HepG2 (cell line): ENCODE measurements around the gene C5orf24. TPM values are rescaled to one million over a fixed set of nuclear protein-coding genes. Genes with fewer than 3 reads are reported as not detected.
A peak's percentile ranks its signal among the peaks of the same experiment; 100 is the strongest.

ENCODE experiments used
- NFE2 ChIP-seq: sonication (generic); formaldehyde crosslinking; IDR thresholded peaks from 2 replicates; pipeline ENCODE4 v1.4.0; 2020; ENCODE audit warnings: missing genetic modification reagents
- RBM39 ChIP-seq: fragments of 200-400 bp; formaldehyde crosslinking; IDR thresholded peaks from one replicate; pipeline ENCODE4 v1.6.1; 2018; ENCODE audit warnings: antibody characterized with exemption, mild to moderate bottlenecking, low read depth, low read length; ENCODE audit not compliant: poor library complexity, severe bottlenecking
- TFE3 ChIP-seq: IDR thresholded peaks from 2 replicates; pipeline ENCODE4 v1.6.1; 2016
- ZBTB40 ChIP-seq, 2 experiments: fragments of 450-650 bp in 1 of 2; sonication (generic) in 1 of 2; formaldehyde crosslinking in 1 of 2; IDR thresholded peaks; 2 replicates each; pipeline versions ENCODE4 v1.6.1 to v1.8.0; 2016 to 2022; ENCODE audit warnings: antibody characterized with exemption in 1 of 2, mild to moderate bottlenecking in 1 of 2, missing genetic modification reagents in 1 of 2
- ZNF12 ChIP-seq: sonication (generic); formaldehyde crosslinking; IDR thresholded peaks from 2 replicates; pipeline ENCODE4 v1.5.0; 2020; ENCODE audit warnings: missing genetic modification reagents
- ZNF781 ChIP-seq: sonication (generic); formaldehyde crosslinking; IDR thresholded peaks from 2 replicates; pipeline ENCODE4 v1.5.1; 2020; ENCODE audit warnings: borderline replicate concordance, mild to moderate bottlenecking, missing genetic modification reagents; ENCODE audit errors: not compliant biosample characterization
- polyA plus RNA-seq, 8 experiments: library from polyadenylated mRNA; depleted of rRNA in 3 of 8; stranded (reverse) in 7 of 8; unstranded in 1 of 8; fragments of >200 nt; fragmentation: Illumina TruSeq in 4 of 8; extraction: Trizol in 4 of 8; gene quantifications; 2 replicates each; pipeline versions ENCODE4 v1.2.1 to v1.2.3, GENCODE V29; 2011 to 2016; ENCODE audit warnings: low read depth in 4 of 8, missing spikeins in 1 of 8, mixed read lengths in 1 of 8; ENCODE audit not compliant: insufficient read depth in 1 of 8
- total RNA-seq, 5 experiments: library from RNA; depleted of rRNA; stranded (reverse); fragments of >200 nt; fragmentation: Illumina TruSeq; extraction: Trizol; gene quantifications; 2 replicates each; pipeline ENCODE4 v1.2.3, GENCODE V29; 2016; ENCODE audit warnings: low read depth in 1 of 5
- TF ChIP-seq, protein P1 (sequence below): sonication (generic); formaldehyde crosslinking; IDR thresholded peaks from one replicate; pipeline ENCODE4 v1.5.1; 2020; ENCODE audit warnings: mild to moderate bottlenecking, missing genetic modification reagents; ENCODE audit errors: not compliant biosample characterization

The C5orf24 gene
- total and polyA plus RNA-seq, 2 of the 13 experiments (the other 11 are each of a cell fraction or from before 2014, with no cell fraction given), result 34.6 to 41.5 TPM

GRCh38 chr5:134873987-134874830, 28.4 kb downstream of the C5orf24 start, which contains the start of gene TXNDC15 (continued):
- TF ChIP-seq, protein P1, sequence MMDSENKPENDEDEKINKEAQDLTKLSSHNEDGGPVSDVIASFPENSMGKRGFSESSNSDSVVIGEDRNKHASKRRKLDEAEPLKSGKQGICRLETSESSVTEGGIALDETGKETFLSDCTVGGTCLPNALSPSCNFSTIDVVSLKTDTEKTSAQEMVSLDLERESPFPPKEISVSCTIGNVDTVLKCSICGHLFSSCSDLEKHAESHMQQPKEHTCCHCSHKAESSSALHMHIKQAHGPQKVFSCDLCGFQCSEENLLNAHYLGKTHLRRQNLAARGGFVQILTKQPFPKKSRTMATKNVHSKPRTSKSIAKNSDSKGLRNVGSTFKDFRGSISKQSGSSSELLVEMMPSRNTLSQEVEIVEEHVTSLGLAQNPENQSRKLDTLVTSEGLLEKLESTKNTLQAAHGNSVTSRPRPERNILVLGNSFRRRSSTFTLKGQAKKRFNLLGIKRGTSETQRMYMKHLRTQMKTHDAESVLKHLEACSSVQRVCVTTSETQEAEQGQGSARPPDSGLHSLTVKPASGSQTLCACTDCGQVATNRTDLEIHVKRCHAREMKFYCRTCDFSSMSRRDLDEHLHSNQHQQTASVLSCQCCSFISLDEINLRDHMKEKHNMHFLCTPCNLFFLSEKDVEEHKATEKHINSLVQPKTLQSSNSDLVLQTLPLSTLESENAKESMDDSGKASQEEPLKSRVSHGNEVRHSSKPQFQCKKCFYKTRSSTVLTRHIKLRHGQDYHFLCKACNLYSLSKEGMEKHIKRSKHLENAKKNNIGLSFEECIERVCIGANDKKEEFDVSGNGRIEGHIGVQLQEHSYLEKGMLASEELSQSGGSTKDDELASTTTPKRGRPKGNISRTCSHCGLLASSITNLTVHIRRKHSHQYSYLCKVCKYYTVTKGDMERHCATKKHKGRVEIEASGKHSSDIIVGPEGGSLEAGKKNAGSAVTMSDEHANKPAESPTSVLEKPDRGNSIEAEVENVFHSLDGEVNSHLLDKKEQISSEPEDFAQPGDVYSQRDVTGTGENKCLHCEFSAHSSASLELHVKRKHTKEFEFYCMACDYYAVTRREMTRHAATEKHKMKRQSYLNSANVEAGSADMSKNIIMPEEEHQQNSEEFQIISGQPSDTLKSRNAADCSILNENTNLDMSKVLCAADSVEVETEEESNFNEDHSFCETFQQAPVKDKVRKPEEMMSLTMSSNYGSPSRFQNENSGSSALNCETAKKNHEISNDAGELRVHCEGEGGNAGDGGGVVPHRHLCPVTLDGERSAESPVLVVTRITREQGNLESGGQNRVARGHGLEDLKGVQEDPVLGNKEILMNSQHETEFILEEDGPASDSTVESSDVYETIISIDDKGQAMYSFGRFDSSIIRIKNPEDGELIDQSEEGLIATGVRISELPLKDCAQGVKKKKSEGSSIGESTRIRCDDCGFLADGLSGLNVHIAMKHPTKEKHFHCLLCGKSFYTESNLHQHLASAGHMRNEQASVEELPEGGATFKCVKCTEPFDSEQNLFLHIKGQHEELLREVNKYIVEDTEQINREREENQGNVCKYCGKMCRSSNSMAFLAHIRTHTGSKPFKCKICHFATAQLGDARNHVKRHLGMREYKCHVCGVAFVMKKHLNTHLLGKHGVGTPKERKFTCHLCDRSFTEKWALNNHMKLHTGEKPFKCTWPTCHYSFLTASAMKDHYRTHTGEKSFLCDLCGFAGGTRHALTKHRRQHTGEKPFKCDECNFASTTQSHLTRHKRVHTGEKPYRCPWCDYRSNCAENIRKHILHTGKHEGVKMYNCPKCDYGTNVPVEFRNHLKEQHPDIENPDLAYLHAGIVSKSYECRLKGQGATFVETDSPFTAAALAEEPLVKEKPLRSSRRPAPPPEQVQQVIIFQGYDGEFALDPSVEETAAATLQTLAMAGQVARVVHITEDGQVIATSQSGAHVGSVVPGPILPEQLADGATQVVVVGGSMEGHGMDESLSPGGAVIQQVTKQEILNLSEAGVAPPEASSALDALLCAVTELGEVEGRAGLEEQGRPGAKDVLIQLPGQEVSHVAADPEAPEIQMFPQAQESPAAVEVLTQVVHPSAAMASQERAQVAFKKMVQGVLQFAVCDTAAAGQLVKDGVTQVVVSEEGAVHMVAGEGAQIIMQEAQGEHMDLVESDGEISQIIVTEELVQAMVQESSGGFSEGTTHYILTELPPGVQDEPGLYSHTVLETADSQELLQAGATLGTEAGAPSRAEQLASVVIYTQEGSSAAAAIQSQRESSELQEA (CRISPR knock-in tag), result peak; percentile 94
- no peak for TF ChIP-seq ZBTB40 (IDR thresholded peaks at IDR 0.05)
- peak; percentile 82 for TF ChIP-seq ZBTB40 (CRISPR knock-in tag; IDR thresholded peaks at IDR 0.05)
- TF ChIP-seq TFE3 (CRISPR knock-in tag), result peak; percentile 68; the same call in 1 of the 2 replicates
- no peak for TF ChIP-seq NFE2 (CRISPR knock-in tag)
- no peak for TF ChIP-seq ZNF12 (CRISPR knock-in tag)
- TF ChIP-seq ZNF781 (CRISPR knock-in tag), result no peak
- no peak for TF ChIP-seq RBM39
